ENCODE results near the gene NAE1.

NAE1 gene

DNA sequence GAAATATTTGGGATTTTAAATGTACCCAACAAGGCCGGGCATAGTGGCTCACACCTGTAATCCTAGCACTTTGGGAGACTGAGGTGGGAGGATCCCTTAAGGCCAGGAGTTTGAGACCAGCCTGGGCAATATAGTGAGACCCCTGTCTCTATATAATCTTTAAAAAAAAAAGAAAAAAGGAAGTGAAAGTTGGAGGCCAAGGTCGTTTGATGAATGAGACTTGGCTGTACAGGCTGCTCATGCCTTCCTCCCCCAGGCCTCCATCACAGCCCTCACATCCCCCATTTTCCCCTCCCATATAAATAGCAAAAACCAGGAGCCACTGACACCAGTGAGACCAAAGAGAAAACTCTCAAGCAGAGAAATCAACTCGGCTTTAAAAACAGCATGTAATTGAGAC lies 10.1 kb upstream of the NAE1 start:
- no peak overlapping the region for H3K4me3 ChIP-seq (ENCODE audit: low read depth, low read length)
- in situ Hi-C loops (cut with HindIII; ENCODE audit: low sequenced_read_pairs), result no loop called here
- TF ChIP-seq, protein P1, sequence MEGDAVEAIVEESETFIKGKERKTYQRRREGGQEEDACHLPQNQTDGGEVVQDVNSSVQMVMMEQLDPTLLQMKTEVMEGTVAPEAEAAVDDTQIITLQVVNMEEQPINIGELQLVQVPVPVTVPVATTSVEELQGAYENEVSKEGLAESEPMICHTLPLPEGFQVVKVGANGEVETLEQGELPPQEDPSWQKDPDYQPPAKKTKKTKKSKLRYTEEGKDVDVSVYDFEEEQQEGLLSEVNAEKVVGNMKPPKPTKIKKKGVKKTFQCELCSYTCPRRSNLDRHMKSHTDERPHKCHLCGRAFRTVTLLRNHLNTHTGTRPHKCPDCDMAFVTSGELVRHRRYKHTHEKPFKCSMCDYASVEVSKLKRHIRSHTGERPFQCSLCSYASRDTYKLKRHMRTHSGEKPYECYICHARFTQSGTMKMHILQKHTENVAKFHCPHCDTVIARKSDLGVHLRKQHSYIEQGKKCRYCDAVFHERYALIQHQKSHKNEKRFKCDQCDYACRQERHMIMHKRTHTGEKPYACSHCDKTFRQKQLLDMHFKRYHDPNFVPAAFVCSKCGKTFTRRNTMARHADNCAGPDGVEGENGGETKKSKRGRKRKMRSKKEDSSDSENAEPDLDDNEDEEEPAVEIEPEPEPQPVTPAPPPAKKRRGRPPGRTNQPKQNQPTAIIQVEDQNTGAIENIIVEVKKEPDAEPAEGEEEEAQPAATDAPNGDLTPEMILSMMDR (IDR thresholded peaks at IDR 0.05; ENCODE audit: low read depth, low read length), result no peak
- DNase-seq (ENCODE audit: low read depth, low spot score), result no peak

DNA sequence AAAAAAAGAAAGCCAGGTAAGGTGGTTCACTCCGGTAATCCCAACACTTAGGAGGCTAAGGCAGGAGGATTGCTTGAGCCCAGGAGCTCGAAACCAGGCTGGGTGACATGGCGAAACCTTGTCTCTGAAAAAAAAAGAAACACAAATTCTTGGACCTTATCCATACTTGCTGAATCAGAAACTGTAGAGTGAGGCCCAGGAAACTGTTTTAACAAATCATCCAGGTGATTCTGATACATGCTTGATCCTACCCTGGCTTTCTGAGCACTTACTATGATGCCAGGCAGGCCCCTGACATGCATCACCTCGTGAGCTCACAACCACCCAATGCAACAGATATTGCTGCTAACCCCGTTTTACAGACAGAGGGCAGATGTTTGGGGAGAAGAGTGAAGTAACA lies 4.0 kb upstream of the NAE1 start:
- TF ChIP-seq, protein P1 (IDR thresholded peaks at IDR 0.05; ENCODE audit: low read depth, low read length), result no peak
- in situ Hi-C loops (cut with HindIII; ENCODE audit: low sequenced_read_pairs), result no loop called here

DNA sequence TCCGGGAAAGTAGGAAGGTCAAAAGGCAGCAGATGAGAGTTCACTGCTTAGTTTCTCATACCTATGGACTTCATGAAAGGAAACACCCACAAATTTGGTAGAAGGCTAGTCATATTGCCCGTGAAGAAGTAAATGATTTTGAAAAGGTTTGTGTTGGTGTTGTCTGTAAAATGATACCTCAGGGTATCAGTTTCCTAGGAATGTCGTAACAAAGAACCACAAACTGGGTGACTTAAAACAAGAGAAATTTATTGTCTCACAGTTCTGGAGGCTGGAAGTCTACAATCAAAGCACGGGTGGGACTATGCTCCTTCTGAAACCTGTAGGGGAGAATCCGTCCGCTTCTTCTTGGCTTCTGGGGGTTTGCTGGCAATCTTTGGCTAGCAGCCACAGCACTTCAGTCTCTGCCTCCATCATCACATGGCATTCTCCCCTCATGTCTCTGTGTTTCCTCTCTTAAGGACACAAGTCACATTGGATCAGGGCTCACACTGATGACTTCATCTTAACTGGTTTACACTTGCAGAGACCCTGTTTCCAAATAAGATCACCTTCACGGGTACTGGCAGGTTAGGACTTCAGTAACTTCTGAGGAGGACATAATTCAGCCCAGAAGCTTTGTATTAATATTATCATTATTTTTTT lies 2.0 kb upstream of the NAE1 start:
- H3K4me3 ChIP-seq (ENCODE audit: low read depth, low read length), result no peak overlapping the region
- DNase-seq (ENCODE audit: low read depth, low spot score), result peak; percentile 5
- in situ Hi-C loops (cut with HindIII; ENCODE audit: low sequenced_read_pairs), result no loop called here
- TF ChIP-seq, protein P1 (IDR thresholded peaks at IDR 0.05; ENCODE audit: low read depth, low read length), result no peak

More for the DNA sequence above, 4.0 kb upstream of the NAE1 start:
- DNase-seq (ENCODE audit: low read depth, low spot score), result no peak
- H3K4me3 ChIP-seq (ENCODE audit: low read depth, low read length), result no peak overlapping the region

DNA sequence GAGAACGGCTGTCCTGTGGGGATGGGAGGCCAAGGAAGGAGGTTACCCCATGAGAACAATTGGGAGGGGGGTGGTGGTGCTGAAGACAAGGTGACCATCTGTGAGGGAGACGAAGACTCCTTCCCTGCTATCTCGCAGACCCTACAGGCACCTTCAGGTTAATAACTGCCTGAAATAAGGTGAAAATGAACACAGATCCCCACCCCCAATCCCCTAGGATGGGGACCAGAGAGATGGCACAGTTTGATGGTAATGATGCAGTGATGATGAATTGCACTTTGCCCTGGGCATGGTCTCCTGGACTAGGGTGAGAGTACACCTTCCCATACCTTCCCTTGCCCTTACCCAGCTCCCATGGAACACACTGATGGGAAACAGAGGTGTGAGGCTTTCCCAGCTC lies 1.4 kb upstream of the NAE1 start:
- no peak for DNase-seq (ENCODE audit: low read depth, low spot score)
- in situ Hi-C loops (cut with HindIII; ENCODE audit: low sequenced_read_pairs), result no loop called here

DNA sequence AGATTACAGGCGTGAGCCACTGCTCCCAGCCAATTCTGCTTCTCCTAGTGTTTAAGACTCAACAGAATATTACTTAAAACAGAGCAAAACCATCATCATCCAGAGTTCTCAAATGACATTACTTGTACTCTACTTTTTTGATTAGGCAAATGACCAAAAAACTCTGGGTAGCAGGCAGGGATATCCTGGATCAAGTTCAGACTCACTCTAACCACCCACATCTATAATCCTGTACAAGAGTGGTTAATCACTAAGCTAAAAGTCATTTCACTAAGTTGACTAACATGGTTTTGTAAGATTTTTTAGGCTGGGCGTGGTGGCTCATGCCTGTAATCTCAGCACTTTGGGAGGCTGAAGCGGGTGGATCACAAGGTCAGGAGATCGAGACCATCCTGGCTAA lies 6.8 kb downstream of the NAE1 start:
- in situ Hi-C loops (cut with HindIII; ENCODE audit: low sequenced_read_pairs), result no loop called here
- DNase-seq (ENCODE audit: low read depth, low spot score), result no peak
- H3K4me3 ChIP-seq (ENCODE audit: low read depth, low read length), result no peak overlapping the region
- TF ChIP-seq, protein P1 (IDR thresholded peaks at IDR 0.05; ENCODE audit: low read depth, low read length), result no peak

More for the DNA sequence above, 1.4 kb upstream of the NAE1 start:
- H3K4me3 ChIP-seq (ENCODE audit: low read depth, low read length), result no peak overlapping the region
- TF ChIP-seq, protein P1 (IDR thresholded peaks at IDR 0.05; ENCODE audit: low read depth, low read length), result no peak

DNA sequence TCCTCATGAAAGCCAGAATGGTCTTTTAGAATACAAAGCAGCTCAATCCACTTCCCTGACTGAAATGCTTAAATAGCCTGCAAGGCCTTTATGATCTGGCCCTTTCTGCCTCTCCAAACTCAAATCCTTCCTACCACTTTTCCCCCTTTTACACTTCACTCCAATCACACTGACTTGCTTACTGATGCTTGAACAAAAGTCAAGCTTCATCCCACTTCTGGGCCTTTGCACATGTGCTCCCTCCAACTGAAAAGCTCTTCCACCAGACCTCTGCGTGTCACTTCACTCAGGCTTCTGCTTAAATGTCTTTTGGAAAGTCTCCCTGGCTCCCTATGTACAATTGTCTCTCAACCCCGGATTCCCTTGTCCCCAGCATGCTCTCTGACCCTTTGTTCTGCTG lies 16.0 kb downstream of the NAE1 start:
- in situ Hi-C loops (cut with HindIII; ENCODE audit: low sequenced_read_pairs), result no loop called here
- TF ChIP-seq, protein P1 (IDR thresholded peaks at IDR 0.05; ENCODE audit: low read depth, low read length), result no peak
- no peak for DNase-seq (ENCODE audit: low read depth, low spot score)
- no peak overlapping the region for H3K4me3 ChIP-seq (ENCODE audit: low read depth, low read length)
